ENCODE data around the gene TRMT61B. TPM values are rescaled to one million over a fixed set of nuclear protein-coding genes. Genes with fewer than 3 reads are reported as not detected.

Gene TRMT61B
- 11.9 to 18.8 TPM (median 16.4 TPM) in 5 replicates for total RNA-seq (2022; extraction: Qiagen RNA extraction; ENCODE audit: low read depth)

GRCh38 chr2:28870146-28870891, at the start of gene TRMT61B:
Gene TRMT61B (minus strand): TSS chr2:28870309. CDS start chr2:28870277, 32 bp downstream.

GRCh38 chr2:28894470-28895188, 24.5 kb upstream of the TRMT61B start, which contains the start of gene WDR43:
Gene WDR43 (plus strand): TSS chr2:28894667. CDS start chr2:28894699, 32 bp downstream.

GRCh38 chr2:28810384-28811285, 59.5 kb downstream of the TRMT61B start, which contains the start of gene SPDYA:
Gene SPDYA (plus strand): TSS chr2:28810834. CDS start chr2:28816015, 5,181 bp downstream.

Other genes starting within 250 kb of the TRMT61B start
- gene PPP1CB, start 118.5 kb downstream of the TRMT61B start, total RNA-seq (2022; extraction: Qiagen RNA extraction; ENCODE audit: low read depth): 70.3 to 120 TPM (median 112 TPM) in 5 replicates
- 0.14 to 0.25 TPM in 2 of 5 replicates, not detected in the others for gene SPDYA, start 59.5 kb downstream of the TRMT61B start, total RNA-seq (2022; extraction: Qiagen RNA extraction; ENCODE audit: low read depth)
- gene WDR43, start 24.4 kb upstream of the TRMT61B start, total RNA-seq (2022; extraction: Qiagen RNA extraction; ENCODE audit: low read depth): 76.7 to 102 TPM (median 87.5 TPM) in 5 replicates
- gene TOGARAM2, start 111.0 kb upstream of the TRMT61B start, total RNA-seq (2022; extraction: Qiagen RNA extraction; ENCODE audit: low read depth): 0.09 to 0.20 TPM (median 0.18 TPM) in 4 of 5 replicates, not detected in the other
- gene PCARE, start 204.2 kb upstream of the TRMT61B start, total RNA-seq (2022; extraction: Qiagen RNA extraction; ENCODE audit: low read depth): not detected in 5 replicates
- gene CLIP4, start 245.1 kb upstream of the TRMT61B start, total RNA-seq (2022; extraction: Qiagen RNA extraction; ENCODE audit: low read depth): 18.2 to 28.6 TPM (median 24.8 TPM) in 5 replicates

Measured in A549 treated with RU486 at 1 μM for 4 hours (cell line).